ENCODE data around the gene JHY. TPM values are rescaled to one million over a fixed set of nuclear protein-coding genes. Genes with fewer than 3 reads are reported as not detected.

JHY gene
- total RNA-seq, 1 donor, result 3.0 TPM

DNA sequence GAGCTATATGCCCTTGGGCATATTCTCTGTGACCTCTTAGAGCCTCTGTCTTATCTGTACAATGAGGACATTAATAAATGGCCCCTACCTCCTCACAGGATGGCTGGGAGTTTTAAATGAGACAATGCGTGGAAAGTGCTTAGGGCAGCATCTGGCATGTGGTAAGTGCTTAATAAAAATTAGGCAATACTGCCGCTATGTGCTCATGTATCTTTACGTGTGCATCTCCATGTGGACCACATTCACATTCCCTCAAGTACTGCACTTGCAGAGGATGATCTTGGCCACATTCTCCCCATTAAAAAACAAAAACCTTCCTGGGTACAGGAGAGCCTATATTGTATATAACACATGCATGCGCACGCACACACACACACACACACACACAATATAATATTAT lies 118.2 kb downstream of the JHY start:
- DNase-seq (ENCODE audit: low read depth in 2 of 3, low spot score in 2 of 3), result no peak

GRCh38 chr11:123006860-123007542 lies 124.4 kb downstream of the JHY start:
- DNase-seq (ENCODE audit: low read depth in 2 of 3, low spot score in 2 of 3), result no peak

Small RNA genes lying within 50 kb of the gene (small RNA-seq; reads per million reads assigned to genes)
- gene RNU4-23P, result not detected

Other genes starting within 250 kb of the JHY start
- 11.0 TPM for gene UBASH3B, start 227.0 kb upstream of the JHY start, total RNA-seq
- gene CRTAM, start 44.3 kb upstream of the JHY start, total RNA-seq, result 0.27 TPM
- gene BSX, start 99.1 kb downstream of the JHY start, total RNA-seq, result not detected
- 951 TPM for gene HSPA8, start 179.4 kb downstream of the JHY start, total RNA-seq

Data from hematopoietic multipotent progenitor cell (in vitro differentiated cells).